Hippocampal formation (tissue), 2 donors: ENCODE results near the gene TOB1.

ENCODE experiments used
- DNase-seq, 2 donors: peaks; one replicate each; lab custom pipeline; 2025; lab: John Stamatoyannopoulos, UW

TOB1 gene, protein sequence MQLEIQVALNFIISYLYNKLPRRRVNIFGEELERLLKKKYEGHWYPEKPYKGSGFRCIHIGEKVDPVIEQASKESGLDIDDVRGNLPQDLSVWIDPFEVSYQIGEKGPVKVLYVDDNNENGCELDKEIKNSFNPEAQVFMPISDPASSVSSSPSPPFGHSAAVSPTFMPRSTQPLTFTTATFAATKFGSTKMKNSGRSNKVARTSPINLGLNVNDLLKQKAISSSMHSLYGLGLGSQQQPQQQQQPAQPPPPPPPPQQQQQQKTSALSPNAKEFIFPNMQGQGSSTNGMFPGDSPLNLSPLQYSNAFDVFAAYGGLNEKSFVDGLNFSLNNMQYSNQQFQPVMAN

DNA sequence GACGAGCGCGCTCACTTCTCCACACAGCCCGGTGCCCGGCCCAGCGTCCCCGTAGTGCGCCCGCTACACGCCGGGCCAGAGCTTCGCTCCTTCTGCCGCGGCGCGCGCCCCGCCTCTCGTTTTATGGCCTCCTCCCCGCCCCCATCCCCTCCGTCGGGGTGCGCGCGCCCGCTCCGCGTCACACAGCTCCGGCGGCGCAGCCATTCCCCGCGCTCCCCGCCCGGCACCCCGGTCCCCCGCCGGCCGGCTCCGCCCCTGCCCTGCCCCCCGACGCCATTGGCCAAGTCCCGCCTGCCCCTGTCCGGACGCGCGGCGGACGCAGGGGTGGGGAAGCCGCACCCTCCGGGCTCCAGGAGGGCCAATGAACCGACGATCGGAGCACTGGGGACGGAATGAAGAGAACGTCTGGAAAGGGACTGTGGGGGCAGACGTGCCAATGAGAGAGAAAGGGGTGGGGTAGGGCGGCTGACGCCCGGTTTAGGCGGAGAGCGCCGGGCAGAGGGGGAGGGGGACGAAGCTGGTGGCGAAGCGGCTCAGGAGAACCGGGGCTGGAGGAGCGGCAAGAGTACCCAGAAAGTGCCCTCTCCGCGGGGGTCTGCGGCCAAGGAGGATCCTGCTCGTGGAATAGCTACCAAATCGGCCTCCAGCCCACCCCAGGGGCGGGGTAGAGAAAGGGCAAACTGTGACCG lies at the start of gene TOB1:
Gene TOB1 (minus strand): TSS at position 94 of the 689 bp plus-strand sequence. CDS start 2,337 bp downstream, outside the sequence.
- DNase-seq, result peak; percentile 99

DNA sequence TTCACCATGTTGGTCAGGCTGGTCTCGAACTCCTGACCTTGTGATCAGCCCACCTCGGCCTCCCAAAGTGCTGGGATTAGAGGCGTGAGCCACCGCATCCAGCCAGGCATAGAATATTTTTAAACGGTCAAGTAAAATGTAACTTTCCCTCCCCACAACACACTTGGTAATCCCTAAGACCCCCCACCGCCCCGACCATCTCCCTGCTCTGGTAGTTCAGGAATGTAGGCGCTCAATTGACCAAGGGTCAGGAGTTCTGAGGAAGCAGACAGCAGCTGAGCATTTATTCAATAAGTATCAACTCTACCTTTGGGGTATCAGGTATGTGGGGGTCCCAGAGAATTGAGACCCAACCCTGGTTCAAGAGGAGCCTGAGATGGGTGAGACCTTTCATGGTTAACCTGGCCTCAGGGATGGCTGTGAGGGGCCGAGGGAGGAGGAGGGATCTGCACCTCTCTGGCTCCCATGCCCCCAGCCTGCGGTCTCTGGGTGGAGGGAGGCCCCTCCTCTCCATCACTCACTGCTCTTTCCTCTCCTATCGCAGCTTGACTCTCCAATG lies 48.4 kb upstream of the TOB1 start:
- no peak for DNase-seq

DNA sequence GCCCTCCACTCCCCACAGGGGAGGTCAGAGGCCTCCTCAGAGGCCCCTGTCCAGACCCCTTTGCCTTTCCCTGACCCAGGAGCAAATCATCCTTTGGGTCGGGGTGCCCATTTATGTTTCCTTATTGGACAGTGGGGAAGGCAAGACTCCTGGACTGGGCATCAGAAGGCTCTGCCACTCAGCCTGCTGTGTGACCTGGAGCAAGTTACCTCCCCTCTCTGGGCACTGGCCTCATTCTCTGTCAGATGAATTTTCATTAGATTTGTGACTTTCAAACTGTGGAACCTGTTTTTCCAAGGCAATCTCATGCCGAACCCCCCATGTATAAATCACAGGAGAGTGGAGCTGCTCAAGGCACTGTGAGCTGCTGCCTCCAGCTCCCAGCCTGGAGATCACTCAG lies 47.0 kb upstream of the TOB1 start:
- no peak for DNase-seq

DNA sequence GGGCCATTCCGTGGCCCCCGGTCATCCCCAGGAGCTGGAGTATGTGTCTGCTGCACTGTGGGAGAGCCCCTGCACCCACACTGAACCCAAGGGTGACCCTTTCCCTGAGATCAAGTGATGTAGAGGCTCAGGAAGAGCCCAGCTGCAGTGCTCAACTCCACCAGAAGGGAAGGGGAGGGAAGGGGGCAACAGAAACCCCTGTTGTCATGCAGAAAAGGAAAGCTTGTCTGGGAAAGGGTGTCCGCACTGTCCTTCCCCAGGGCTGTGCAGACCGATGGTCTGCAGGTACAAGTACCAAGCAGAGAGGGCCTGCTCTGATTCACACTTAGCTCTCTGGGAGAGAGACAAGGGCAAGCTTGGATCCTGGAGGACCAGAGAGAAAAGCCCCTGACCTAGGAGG lies 45.7 kb upstream of the TOB1 start:
- no peak for DNase-seq

DNA sequence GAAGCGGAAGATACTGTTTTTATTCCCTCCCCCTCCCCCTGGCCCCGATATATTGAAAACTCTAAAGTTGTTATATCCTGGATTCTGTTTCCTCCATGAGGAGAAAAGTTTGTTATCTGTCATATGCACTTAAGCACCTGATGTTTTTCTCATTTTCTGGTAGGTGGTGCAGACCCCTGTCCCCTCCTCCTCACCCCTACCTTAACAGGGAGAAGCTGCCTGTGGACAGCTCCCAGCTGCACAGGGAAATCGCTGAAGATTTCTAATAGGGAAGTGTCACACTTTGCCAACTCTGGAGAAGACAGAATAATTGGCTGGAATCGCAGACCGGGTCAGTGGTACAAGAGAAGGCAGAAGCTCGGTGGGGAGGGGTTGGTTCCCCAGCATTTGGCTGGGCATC lies 45.3 kb upstream of the TOB1 start:
- no peak for DNase-seq

DNA sequence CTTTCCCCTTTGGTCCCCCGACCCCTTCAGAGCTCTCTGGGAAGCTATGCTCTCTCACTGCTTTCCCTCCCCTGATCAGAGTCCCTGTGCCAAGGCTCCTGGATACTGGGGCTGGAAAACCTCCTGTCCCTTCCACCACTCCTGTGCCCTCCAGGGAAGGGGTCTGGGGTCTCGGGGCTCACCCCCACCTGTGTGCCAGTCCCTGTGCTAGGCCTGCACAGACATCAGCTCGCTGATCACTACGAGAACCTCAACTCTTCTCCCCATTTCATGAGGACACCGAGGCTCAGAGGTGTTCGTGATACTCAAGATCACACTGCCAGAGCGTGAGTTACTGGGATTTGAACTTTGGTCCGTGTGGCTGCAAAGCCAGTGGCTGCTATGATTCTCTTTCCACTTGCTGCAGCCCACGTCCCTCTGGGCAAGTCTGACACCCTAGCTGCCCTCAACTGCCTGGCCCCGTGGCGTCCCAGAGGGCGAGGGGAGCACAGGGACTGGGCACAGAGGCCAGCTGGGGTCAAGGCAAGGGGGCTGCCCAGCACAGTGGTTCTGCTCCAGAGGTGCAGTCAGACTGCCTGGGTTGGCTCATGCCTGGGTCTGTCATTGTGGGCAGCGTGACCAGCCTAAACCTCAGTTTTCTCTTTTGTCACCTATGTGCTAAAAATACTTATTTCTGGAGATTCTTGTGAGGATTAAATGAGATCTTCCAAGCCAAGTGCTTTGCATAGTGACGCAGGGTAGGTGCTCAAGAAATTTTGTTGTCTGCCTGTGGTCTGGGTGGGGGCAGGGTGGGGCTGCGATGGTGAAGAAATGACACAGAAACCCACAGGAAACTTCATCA lies 43.8 kb upstream of the TOB1 start:
- no peak for DNase-seq

DNA sequence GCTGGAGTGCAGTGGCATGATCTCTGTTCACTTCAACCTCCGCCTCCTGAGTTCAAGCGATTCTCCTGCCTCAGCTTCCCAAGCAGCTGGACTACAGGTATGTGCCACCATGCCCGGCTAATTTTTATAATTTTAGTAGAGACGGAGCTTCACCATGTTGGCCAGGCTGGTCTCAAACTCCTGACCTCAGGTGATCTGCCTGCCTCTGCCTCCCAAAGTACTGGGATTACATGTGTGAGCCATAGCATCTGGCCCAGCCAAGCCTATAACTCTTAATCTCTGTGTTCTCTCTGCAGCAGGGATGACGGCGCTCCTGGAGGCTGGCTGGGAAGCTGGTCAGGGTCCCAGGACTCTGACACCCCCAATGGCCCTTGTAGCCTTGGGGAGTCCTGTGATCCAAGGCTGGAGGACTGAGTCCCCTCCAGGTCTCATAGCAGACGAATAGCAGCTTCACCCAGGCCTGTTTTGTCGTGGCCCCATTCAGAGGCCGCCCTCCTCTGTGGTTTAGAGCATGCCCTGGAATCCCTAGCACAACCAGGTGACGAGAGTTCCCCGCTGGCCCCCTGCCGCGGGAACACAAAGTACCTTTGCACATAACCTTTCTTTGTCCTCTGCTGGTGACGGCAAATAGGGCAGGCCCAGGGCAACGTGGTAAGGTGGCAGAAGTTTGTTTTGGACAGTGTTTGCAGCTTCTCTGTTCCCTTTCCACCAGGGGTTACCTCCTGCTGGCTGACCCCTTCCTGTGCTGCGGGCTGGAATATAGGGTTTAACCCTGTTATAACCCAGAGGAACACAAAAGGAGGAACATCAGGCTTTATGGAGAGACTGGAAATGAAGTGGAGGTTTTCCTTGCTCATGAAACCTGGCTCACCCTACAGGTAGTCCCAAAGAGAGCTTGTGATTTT lies 43.0 kb upstream of the TOB1 start:
- no peak for DNase-seq

DNA sequence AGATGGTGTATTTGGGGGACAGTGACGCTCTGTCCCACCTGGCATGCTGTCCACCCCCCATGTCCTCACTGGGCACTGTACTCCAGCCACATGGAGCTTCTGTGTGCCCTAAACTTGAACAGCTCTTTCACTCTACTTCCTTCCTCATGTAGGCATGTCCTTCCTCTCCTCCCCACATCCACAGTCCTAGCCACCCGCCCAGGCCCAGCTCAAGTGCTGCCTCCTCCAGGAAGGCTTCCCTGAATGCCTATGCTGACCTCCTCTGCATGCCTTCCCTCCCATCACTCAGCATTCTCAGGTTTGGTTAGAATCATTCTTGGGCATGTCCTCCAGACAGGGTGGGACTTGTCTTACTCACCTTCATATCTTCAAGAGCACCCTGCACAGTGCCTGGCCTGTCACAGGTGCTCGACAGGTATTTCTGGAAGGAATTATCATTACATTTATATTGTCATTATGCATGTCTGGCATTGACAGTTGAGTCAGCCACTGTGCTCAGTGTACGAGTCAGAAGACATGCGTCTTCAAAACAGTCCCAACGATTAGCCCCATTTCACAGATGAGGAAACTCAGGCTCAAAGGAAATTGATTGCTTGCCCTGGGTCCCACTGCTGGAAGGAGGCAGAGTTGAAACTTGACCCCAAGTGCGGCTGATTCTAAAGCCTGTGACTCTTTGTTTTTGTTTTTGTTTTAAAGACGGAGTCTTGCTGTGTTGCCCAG lies 42.1 kb upstream of the TOB1 start:
- no peak for DNase-seq

DNA sequence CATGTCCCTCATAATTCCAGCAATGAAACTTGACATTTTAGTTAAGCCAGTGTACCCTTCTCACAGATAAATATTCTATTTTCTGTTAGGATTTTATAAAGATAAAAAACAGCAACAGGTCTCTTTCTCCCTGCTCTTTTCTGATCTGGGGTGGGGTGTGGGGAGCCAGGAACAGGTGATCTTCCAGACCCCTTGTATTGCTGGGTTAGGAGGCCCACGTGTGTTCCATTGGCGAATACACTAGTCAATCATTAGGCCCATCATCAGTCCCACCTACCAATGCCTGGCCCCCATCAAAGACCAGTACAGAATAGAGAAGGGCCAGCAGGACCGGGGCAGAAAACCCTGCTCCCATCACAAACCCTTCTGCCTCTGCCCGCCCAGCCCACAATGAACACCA lies 40.3 kb upstream of the TOB1 start:
- no peak for DNase-seq

DNA sequence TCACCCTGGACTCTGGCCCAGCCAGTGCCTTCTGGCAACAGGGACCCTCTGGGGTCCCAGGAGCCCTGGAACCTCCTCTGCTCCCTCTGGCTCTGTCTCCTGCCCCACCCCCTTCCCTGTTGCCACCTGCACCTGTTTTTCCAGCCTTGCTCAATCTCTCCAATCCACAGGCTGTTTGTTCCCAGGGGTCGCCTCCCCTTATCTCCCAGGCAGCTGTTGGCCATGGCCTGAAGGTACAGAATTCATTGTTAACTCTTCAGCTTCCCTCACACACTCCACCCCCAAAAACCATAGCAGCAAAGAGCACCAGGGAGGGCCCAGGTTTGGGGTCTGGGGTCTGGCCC lies 39.3 kb upstream of the TOB1 start:
- DNase-seq, result no peak

DNA sequence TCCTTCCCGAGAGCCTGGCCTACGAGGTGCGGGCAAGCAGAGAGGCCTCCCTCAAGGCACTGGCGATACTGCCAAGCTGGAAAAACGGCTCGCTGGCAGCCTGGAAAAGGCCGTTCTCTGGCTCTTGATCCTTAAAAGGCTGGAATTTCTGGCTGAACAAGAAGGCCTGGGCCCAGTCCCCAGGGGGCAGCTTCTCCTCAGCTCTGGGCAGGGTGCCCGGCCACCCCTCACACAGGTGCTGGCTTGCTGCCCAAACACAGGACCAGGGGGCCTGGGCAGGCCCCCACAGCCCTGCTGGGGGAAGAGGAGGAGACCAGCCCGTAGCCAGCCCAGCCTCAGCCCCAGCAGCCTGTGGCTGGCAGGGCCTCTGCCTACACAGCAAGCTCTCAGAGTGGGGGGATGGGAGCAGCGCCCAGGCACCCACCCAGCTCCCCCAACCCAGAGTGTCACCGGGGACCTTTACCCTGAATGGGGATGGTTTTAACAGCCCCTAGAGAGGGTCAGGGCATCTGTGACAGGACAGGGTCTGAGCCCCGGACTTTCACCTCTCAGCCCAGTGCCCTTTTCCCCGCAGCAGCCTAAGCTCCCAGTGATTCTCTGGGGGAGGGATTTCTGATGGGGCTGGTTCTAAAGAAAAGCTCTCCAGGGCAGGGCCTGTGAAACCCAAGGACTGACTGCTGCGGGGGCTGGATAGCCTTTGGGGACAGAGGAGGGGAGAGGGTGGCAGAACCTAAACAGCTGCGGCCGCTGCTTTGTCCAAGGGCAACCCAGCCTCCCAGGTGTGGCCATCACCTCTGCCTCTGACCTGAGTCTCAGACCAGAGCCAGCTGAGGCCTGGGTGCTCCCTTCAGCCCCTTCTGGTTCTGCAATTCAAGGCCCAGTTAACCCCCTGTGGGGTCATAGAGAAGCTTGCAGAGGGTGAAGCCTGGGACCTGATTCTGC lies 38.6 kb upstream of the TOB1 start:
- DNase-seq, result peak; percentile 40 to 46

DNA sequence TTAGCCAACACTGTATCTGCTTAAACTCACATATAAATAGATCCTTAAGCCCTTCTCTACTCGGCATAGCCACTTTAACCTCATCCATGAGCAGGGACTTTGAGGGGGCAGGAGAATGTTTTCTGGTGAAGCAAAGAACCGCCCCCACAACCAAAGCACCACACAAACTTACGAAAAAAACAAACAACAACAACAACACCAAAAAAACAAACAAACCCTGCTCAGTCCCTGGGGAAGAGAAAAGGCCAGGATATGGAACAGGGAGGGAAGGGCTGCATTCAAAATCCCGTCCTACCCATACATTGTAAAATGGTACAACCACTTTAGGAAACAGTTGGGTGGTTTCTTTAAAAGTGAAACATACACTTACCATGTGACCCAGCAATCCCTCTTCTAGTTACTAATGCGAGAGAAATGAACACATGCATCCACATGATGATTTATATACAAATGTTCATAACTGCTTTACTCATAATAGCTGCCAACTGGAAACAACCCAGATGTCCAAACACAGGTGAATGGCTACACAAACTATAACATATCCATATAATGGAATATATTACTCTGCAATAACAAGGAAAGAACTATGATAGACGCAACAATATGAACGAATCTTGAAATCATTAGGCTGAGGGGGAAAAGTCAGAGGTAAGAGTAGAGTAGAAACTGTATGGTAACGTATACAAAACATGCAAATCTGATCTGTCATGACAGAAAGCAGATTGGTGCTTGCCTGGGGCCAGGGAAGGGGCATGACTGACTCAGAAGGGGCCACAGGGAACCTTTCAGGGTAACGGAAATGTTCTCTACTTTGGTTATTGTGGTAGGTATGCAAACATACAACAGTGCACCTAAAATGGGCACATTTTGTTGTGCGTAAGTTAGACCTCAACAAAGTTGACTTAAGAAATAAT lies 37.7 kb upstream of the TOB1 start:
- no peak for DNase-seq

DNA sequence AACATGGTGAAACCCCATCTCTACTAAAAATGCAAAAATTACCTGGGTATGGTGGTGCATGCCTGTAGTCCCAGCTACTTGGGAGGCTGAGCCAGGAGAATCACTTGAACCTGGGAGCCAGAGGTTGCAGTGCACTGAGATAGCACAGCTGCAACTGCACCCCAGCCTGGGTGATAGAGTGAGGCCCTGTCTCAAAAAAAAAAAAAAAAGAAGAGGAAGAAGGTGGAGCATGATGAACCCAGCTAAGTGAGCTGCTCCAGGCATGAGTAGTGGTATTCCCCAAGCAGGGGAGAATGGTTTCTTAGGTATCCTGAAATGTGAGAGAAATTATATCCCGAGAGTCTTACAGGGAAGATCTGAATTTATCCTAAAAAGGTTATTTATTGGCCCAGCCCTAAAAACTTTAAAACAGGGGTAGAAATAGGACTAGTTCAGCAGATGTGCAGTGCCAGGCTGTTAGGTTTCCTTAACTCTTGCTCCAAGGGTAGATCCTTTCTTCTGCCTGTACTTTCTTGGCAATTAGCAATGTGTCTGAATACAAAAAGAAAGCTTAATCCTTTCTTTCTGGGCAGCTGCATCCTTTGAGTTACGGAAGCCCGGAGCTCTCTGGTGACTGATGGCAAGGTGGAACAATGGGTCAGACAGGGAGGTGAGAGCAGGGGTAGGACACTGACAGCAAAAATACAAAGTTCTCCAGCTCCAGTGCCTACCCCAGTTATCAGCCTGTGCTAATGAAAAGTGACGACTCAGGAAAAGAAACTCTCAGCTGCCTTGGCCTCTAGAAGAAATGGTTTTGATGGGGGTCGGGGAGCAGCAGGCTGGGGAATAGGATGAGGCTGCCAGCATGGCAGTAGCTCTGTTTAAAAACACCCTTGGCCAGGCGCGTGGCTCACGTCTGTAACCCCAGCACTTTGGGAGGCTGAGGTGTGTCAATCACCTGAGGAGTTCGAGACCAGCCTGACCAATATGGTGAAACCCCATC lies 36.5 kb upstream of the TOB1 start:
- no peak for DNase-seq

DNA sequence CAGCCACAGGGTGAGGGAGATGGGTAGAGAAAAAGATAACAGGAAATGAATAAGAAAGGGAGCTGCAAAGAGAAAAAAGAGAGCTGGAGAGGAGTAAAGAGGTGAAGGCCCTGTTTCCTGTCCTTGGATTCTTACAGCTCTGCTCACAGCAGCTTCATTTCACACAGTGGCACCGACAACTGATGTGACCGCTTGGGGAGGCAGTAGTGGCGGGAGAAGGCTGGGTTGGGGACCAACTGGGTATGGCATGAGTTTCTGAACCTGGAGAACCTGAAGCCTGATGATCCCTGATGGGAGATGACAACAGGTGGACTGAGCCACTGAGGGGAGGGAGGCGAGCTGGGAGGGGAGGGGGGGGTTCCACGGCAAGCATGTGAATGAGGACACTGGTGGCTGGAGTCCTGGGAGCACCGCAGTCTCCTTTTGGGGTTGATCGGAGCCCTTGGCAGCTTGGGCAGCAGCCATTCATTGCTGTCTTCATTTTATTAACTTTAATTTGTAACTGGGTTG lies 34.3 kb upstream of the TOB1 start:
- DNase-seq, result no peak

DNA sequence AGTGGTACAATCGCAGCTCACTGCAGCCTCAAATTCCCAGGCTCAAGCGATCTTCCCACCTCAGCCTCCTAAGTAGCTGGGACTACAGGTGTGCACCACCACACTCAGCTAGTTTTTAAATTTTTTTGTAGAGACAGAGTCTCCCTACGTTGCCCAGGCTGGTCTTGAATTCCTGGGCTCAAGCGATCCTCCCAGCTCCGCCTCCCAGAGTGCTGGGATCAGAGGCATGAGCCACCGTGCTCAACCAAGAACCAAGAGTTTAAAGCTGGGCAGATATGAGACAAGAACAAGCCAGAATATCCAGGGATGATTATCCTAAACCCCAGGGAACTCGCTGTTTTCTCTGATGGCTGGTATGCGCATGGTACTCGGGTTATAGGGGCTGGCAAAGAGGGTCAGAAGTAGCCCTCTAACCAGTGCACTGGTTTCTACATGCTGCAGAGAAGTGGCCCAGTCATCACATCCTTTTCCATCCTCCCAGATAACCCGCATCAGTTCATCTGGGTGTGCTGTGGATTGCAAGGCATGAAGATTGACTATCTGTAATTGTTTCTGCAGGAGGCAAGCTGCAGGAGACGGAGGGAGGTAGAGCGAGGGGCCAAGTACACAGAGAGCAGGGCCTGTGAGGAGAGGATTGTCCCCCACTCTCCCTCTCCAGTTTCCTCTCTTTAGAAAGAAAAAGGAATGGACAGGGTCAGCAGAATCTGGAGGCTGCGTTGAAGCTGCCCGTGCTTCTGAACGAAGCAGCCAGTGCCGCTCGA lies 33.6 kb upstream of the TOB1 start:
- no peak for DNase-seq

DNA sequence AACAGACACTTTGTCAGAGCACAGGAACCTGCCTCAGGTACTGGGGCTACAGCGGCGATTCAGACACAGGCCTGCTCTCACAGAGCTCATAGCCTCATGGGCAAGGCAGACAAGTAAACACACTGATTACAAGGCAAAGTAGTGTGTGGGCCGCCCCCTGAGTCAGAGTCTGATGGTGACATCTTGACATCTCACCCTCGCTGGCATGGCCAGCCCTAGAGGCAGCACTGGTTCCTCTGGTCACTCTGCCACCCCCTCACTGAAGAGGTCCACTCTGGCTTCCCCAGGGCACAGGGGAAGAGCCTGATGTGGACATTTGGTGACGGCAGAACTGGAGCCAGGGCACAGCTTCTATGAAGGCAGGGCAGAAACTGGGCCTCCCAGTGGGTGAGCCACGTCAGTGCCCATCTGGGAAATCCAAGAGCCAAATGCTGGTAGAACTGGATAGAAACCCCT lies 32.9 kb upstream of the TOB1 start:
- DNase-seq, result no peak
